Measurements from ENCODE around the gene TOMT. TPM values are rescaled to one million over a fixed set of nuclear protein-coding genes. Genes with fewer than 3 reads are reported as not detected.
A peak's percentile ranks its signal among the peaks of the same experiment; 100 is the strongest.

TOMT gene, protein sequence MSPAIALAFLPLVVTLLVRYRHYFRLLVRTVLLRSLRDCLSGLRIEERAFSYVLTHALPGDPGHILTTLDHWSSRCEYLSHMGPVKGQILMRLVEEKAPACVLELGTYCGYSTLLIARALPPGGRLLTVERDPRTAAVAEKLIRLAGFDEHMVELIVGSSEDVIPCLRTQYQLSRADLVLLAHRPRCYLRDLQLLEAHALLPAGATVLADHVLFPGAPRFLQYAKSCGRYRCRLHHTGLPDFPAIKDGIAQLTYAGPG
- total RNA-seq, result not detected in 2 replicates
- total RNA-seq (2013), result not detected
- polyA plus RNA-seq, result not detected in 2 replicates
- not detected in 2 replicates for polyA minus RNA-seq

DNA sequence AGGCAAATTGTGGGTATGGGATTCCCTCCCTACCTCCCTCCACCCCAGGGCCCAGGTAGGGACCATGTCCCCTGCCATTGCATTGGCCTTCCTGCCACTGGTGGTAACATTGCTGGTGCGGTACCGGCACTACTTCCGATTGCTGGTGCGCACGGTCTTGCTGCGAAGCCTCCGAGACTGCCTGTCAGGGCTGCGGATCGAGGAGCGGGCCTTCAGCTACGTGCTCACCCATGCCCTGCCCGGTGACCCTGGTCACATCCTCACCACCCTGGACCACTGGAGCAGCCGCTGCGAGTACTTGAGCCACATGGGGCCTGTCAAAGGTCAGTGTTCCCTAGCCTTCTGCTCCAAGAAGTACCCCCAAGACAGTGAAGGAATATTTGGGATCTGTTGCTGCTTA, at the start of gene TOMT:
Gene TOMT, plus strand, starts transcription at position 37 of the 400 bp plus-strand sequence. Its CDS starts 28 bp downstream, at position 65.
- Histone ChIP-seq H3K36me3 (replicated peaks in 1 of 2; ENCODE audit: control extremely low read depth in 1 of 2, control insufficient read depth in 1 of 2, extremely low read depth in 1 of 2, insufficient read depth in 2 of 2, low read length in 1 of 2) (peaks cover 0 to 28% of the 10 kb centered on the region in 2 experiments), H3K79me2 (ENCODE audit: control insufficient read depth, insufficient read depth, low read length) (peaks cover 52% of the 10 kb centered on the region), H4K20me1 (ENCODE audit: control insufficient read depth, insufficient read depth, low read length, poor library complexity, severe bottlenecking) (no peaks in the 10 kb centered on the region), H3K27me3 (replicated peaks in 1 of 4; ENCODE audit: control extremely low read depth in 1 of 4, control insufficient read depth in 3 of 4, insufficient read depth in 4 of 4, low read length in 3 of 4) (no peaks in the 10 kb centered on the region), H3K4me3 (ENCODE audit: control extremely low read depth in 1 of 5, extremely low read depth in 1 of 5, insufficient read depth in 1 of 5, low read depth in 2 of 5, low read length in 4 of 5) (no peak within 1 kb of the TSS), H2AFZ (ENCODE audit: insufficient read depth, low read depth, low read length, poor library complexity, severe bottlenecking) (no peak within 1 kb of the TSS), H3K9me3 (ENCODE audit: control extremely low read depth in 1 of 3, control insufficient read depth in 2 of 3, insufficient read depth in 1 of 3, low read length in 2 of 3) (peaks cover 0 to 8% (median 0%) of the 10 kb centered on the region in 3 donors), H3K27ac (ENCODE audit: low read length in 2 of 2) (no peak within 1 kb of the TSS), H3K9ac (ENCODE audit: low read length) (no peak within 1 kb of the TSS), H3K4me2 (replicated peaks; ENCODE audit: low read depth, low read length, poor library complexity, severe bottlenecking) (no peak within 1 kb of the TSS), H3K4me1 (ENCODE audit: control insufficient read depth in 2 of 2, insufficient read depth in 2 of 2, low read length in 2 of 2) (peaks cover 24 to 26% of the 10 kb centered on the region in 2 donors)
- peaks cover 31% of the 10 kb centered on the region for H3K4me1 Mint-ChIP-seq
- CTCF ChIA-PET, result interaction anchor here (0.9 to 1.2 kb wide), 2 partner anchors 15 to 81 kb away, joined by 3 to 4 read pairs; no protein-coding TSS in a partner anchor
- DNase-seq (no peak), ATAC-seq (ENCODE audit: low read depth) (no peak)
- intact Hi-C loops (cut with micrococcal nuclease), result no loop called here
- WGBS (ENCODE audit: insufficient coverage), result 97% methylated on average over 12 of the region's 14 CpGs
- no peaks in the 10 kb centered on the region for H3K27me3 Mint-ChIP-seq
- peak within 1 kb of the TSS; percentile 69 for H3K27ac Mint-ChIP-seq
- peak within 1 kb of the TSS; percentile 24 for H3K4me3 Mint-ChIP-seq
- TF ChIP-seq EZH2 (IDR thresholded peaks at IDR 0.05; ENCODE audit: borderline replicate concordance, insufficient read depth, low read depth, low read length, poor library complexity, severe bottlenecking), result no peak
- TF ChIP-seq, protein P1, sequence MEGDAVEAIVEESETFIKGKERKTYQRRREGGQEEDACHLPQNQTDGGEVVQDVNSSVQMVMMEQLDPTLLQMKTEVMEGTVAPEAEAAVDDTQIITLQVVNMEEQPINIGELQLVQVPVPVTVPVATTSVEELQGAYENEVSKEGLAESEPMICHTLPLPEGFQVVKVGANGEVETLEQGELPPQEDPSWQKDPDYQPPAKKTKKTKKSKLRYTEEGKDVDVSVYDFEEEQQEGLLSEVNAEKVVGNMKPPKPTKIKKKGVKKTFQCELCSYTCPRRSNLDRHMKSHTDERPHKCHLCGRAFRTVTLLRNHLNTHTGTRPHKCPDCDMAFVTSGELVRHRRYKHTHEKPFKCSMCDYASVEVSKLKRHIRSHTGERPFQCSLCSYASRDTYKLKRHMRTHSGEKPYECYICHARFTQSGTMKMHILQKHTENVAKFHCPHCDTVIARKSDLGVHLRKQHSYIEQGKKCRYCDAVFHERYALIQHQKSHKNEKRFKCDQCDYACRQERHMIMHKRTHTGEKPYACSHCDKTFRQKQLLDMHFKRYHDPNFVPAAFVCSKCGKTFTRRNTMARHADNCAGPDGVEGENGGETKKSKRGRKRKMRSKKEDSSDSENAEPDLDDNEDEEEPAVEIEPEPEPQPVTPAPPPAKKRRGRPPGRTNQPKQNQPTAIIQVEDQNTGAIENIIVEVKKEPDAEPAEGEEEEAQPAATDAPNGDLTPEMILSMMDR (IDR thresholded peaks at IDR 0.05), result no peak
- POLR2A ChIA-PET, result no interaction called here
- no peaks in the 10 kb centered on the region for H3K9me3 Mint-ChIP-seq (ENCODE audit: insufficient read depth)

DNA sequence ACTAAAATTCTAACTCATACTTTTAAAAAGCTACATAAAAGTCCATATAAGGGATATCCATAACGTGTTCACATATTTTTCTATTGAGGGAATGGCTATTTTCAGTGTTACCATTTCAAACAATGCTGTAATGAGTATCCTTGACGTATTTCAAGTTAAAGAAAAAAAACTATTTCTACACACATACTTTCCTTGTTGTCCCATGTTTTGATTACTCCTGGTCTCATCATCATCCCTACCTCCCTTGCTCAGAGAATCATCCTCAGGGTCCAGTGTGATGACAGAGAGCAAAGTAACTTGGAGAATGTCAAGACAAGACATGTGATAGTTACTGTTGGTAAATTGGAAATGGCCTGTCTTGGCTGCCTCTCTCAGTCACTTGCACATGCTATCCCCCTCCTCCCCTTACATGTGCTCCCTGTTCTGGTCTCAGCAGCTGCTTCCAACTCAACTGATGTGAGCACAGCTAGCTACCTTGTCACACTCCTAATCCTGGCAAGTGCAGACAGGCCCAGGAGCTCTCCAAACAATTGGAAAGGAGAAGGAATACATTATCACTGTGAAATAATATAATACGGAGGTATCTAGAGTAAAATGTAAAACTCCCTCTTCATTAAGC, 47.2 kb upstream of the TOMT start:
- no peak overlapping the region for H3K27ac Mint-ChIP-seq
- no peak for ATAC-seq (ENCODE audit: low read depth)

More for the DNA sequence above, 47.2 kb upstream of the TOMT start:
- H3K4me1 ChIP-seq (ENCODE audit: control insufficient read depth in 2 of 2, insufficient read depth in 2 of 2, low read length in 2 of 2), result peaks cover 7 to 10% of the 10 kb centered on the region in 2 donors
- ChIA-PET CTCF (interaction anchor here (1.6 to 2.4 kb wide), 2 partner anchors 18 to 33 kb away, joined by 4 to 9 read pairs; no protein-coding TSS in a partner anchor), POLR2A (no interaction called here)
- DNase-seq, result no peak
- intact Hi-C loops (cut with micrococcal nuclease), result no loop called here
- no peaks in the 10 kb centered on the region for H3K27me3 ChIP-seq (replicated peaks in 1 of 4; ENCODE audit: control extremely low read depth in 1 of 4, control insufficient read depth in 3 of 4, insufficient read depth in 4 of 4, low read length in 3 of 4)
- H4K20me1 ChIP-seq (ENCODE audit: control insufficient read depth, insufficient read depth, low read length, poor library complexity, severe bottlenecking), result no peaks in the 10 kb centered on the region
- H3K9me3 ChIP-seq (ENCODE audit: control extremely low read depth in 1 of 3, control insufficient read depth in 2 of 3, insufficient read depth in 1 of 3, low read length in 2 of 3), result no peaks in the 10 kb centered on the region
- H3K9ac ChIP-seq (ENCODE audit: low read length), result no peak overlapping the region
- no peak overlapping the region for H2AFZ ChIP-seq (ENCODE audit: insufficient read depth, low read depth, low read length, poor library complexity, severe bottlenecking)
- H3K4me3 ChIP-seq (ENCODE audit: control extremely low read depth in 1 of 5, extremely low read depth in 1 of 5, insufficient read depth in 1 of 5, low read depth in 2 of 5, low read length in 4 of 5), result no peak overlapping the region
- no peaks in the 10 kb centered on the region for H3K9me3 Mint-ChIP-seq (ENCODE audit: insufficient read depth)
- H3K36me3 ChIP-seq (replicated peaks in 1 of 2; ENCODE audit: control extremely low read depth in 1 of 2, control insufficient read depth in 1 of 2, extremely low read depth in 1 of 2, insufficient read depth in 2 of 2, low read length in 1 of 2), result peaks cover 0 to 3% of the 10 kb centered on the region in 2 experiments
- WGBS (ENCODE audit: insufficient coverage), result no CpG with 5 or more reads among the region's 3 CpGs
- H3K4me3 Mint-ChIP-seq, result no peak overlapping the region
- H3K4me1 Mint-ChIP-seq, result peaks cover 7% of the 10 kb centered on the region
- no peak overlapping the region for H3K4me2 ChIP-seq (replicated peaks; ENCODE audit: low read depth, low read length, poor library complexity, severe bottlenecking)
- no peak for TF ChIP-seq EZH2 (IDR thresholded peaks at IDR 0.05; ENCODE audit: borderline replicate concordance, insufficient read depth, low read depth, low read length, poor library complexity, severe bottlenecking)
- TF ChIP-seq, protein P1 (IDR thresholded peaks at IDR 0.05), result no peak
- peaks cover 32% of the 10 kb centered on the region for H3K79me2 ChIP-seq (ENCODE audit: control insufficient read depth, insufficient read depth, low read length)
- H3K27me3 Mint-ChIP-seq, result no peaks in the 10 kb centered on the region
- H3K27ac ChIP-seq (ENCODE audit: low read length in 2 of 2), result no peak overlapping the region
